Uterus (tissue), 4 donors: ENCODE results near the gene AMPD2. TPM values are rescaled to one million over a fixed set of nuclear protein-coding genes. Genes with fewer than 3 reads are reported as not detected.

Experiments used
- DNase-seq, 2 donors: peaks; one replicate each; pipeline ENCODE4 v3.0.0-alpha.2; 2019 to 2020
- H3K27ac ChIP-seq, 2 donors: fragments of 200-600 bp; sonication (generic); 1 replicate in 1 of 2; 2 replicates in 1 of 2; pipeline ENCODE4 v1.5.1; 2016 to 2018
- H3K27me3 ChIP-seq, 2 donors: fragments of 200-600 bp; sonication (generic); one replicate each; pipeline ENCODE4 v1.5.1; 2018 to 2019; ENCODE audit warnings: control low read depth in 1 of 2
- H3K36me3 ChIP-seq, 2 donors: fragments of 200-600 bp; sonication (generic); one replicate each; pipeline ENCODE4 v1.5.1; 2019; ENCODE audit warnings: control low read depth in 1 of 2
- H3K4me1 ChIP-seq, 2 donors: fragments of 200-600 bp; sonication (generic); one replicate each; pipeline ENCODE4 v1.5.1; 2018 to 2019; ENCODE audit warnings: control low read depth in 1 of 2
- H3K4me3 ChIP-seq, 2 donors: fragments of 200-600 bp; sonication (generic); 1 replicate in 1 of 2; 2 replicates in 1 of 2; pipeline ENCODE4 v1.5.1; 2018 to 2019; ENCODE audit warnings: mild to moderate bottlenecking in 1 of 2
- H3K9me3 ChIP-seq, 2 donors: fragments of 200-600 bp; sonication (generic); one replicate each; pipeline ENCODE4 v1.5.1; 2019; ENCODE audit warnings: control low read depth in 1 of 2
- POLR2A ChIP-seq, 2 donors: fragments of 450-650 bp; IDR thresholded peaks; one replicate each; pipeline ENCODE4 v1.6.1; 2016; ENCODE audit warnings: antibody characterized with exemption in 2 of 2, mild to moderate bottlenecking in 1 of 2, moderate library complexity in 1 of 2
- intact Hi-C: fragments of 100-400 bp; cut with DNase I; formaldehyde crosslinking; loops from one replicate; pipeline ENCODE4 v1.15.1; 2023; ENCODE audit warnings: low total_unique reads
- total RNA-seq, 4 donors: library from RNA; depleted of rRNA in 3 of 4; stranded (reverse); fragments of >200 nt in 3 of 4; gene quantifications; one replicate each; pipeline versions ENCODE4 v1.1.0 to v1.2.4, GENCODE V29; 2014 to 2023
- TF ChIP-seq, protein P1 (sequence below), 4 experiments: fragments of 200-600 bp in 2 of 4; fragments of 450-650 bp in 2 of 4; sonication (generic) in 2 of 4; IDR thresholded peaks; one replicate each; pipeline ENCODE4 v1.5.1; 2016 to 2019; ENCODE audit warnings: antibody characterized with exemption in 4 of 4, mild to moderate bottlenecking in 2 of 4, moderate library complexity in 1 of 4
- donor health status: DM: yes; HTN: yes; CAD: no.

The AMPD2 gene
- total RNA-seq, 4 donors from 2014 or later: 30.9 to 91.2 (median 73.2) TPM

DNA sequence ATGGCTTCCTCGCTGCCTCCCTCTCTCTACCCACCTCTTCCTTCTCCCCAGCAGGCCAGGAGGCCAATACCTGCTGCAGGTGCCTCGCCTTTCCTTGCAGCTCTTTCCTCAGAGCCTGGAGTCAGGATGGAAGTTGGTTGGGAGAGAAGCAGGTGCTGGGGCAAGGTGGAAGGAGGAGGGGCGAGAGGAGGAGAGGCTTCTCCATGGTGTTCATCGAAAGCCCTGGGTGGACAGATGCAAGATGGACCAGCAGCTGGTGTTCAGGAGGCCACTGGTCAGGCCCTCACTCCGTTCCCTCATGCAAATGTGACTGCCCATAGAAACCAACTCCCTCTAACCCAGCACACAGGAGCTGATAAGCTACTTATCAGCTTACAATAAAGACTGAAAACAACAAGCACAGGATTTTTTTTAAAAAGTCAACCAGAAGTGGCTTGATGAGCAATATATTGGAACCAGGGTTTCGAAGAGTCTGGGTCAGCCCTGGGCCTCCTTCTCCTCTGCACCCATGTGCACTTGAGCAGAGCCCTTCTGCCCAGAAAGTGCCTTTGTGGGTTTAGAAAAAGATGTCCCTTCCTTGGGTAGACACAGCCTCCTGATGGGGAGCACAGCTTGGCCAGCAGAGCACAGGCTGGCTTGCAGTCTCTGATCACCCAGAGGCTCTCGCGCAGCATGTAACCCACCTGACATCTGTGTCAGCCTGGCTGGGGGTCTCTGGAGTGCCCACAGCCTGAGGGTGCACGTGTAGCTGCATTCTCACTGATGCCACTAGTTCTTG, 19.6 kb downstream of the AMPD2 start:
- Histone ChIP-seq H3K4me3 (no peak overlapping the region), H3K27me3 (no peaks in the 10 kb centered on the region), H3K27ac (no peak overlapping the region), H3K4me1 (peaks cover 4 to 6% of the 10 kb centered on the region in 2 donors), H3K36me3 (no peaks in the 10 kb centered on the region), H3K9me3 (no peaks in the 10 kb centered on the region)
- intact Hi-C loops: loop anchor here (10.0 kb wide), 1 partner anchor 94 kb away; the partner anchor contains the start of gene GNAI3
- no peak for DNase-seq
- no peak for TF ChIP-seq POLR2A (IDR thresholded peaks at IDR 0.05)
- TF ChIP-seq, protein P1, sequence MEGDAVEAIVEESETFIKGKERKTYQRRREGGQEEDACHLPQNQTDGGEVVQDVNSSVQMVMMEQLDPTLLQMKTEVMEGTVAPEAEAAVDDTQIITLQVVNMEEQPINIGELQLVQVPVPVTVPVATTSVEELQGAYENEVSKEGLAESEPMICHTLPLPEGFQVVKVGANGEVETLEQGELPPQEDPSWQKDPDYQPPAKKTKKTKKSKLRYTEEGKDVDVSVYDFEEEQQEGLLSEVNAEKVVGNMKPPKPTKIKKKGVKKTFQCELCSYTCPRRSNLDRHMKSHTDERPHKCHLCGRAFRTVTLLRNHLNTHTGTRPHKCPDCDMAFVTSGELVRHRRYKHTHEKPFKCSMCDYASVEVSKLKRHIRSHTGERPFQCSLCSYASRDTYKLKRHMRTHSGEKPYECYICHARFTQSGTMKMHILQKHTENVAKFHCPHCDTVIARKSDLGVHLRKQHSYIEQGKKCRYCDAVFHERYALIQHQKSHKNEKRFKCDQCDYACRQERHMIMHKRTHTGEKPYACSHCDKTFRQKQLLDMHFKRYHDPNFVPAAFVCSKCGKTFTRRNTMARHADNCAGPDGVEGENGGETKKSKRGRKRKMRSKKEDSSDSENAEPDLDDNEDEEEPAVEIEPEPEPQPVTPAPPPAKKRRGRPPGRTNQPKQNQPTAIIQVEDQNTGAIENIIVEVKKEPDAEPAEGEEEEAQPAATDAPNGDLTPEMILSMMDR (IDR thresholded peaks at IDR 0.05): no peak

DNA sequence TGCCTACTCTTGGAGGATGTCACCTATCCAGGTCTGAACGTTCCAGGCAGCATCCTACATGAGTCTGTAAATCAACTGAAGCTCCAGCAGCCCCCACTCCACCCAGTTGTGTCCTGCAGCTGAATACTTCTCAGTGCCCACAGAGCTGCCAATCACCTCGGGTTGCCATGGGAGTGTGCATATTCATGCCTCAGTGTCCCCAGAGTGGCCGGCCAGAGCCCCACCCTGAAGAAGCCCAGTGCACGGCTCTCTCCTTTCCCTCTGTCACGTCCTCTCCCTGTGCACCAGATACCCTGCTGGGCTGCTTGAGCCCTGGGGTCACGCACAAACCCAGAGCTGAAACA, 20.2 kb downstream of the AMPD2 start:
- H3K9me3 ChIP-seq: no peaks in the 10 kb centered on the region
- H3K4me1 ChIP-seq: peaks cover 4 to 6% of the 10 kb centered on the region in 2 donors
- H3K4me3 ChIP-seq: no peak overlapping the region
- TF ChIP-seq POLR2A (IDR thresholded peaks at IDR 0.05): no peak
- TF ChIP-seq, protein P1 (IDR thresholded peaks at IDR 0.05): no peak
- H3K27ac ChIP-seq: no peak overlapping the region
- no peaks in the 10 kb centered on the region for H3K36me3 ChIP-seq
- intact Hi-C loops: loop anchor here (5.0 to 10.0 kb wide), 2 partner anchors 95 to 132 kb away; partner anchors contain the start of gene GNAI3
- no peaks in the 10 kb centered on the region for H3K27me3 ChIP-seq
- no peak for DNase-seq

DNA sequence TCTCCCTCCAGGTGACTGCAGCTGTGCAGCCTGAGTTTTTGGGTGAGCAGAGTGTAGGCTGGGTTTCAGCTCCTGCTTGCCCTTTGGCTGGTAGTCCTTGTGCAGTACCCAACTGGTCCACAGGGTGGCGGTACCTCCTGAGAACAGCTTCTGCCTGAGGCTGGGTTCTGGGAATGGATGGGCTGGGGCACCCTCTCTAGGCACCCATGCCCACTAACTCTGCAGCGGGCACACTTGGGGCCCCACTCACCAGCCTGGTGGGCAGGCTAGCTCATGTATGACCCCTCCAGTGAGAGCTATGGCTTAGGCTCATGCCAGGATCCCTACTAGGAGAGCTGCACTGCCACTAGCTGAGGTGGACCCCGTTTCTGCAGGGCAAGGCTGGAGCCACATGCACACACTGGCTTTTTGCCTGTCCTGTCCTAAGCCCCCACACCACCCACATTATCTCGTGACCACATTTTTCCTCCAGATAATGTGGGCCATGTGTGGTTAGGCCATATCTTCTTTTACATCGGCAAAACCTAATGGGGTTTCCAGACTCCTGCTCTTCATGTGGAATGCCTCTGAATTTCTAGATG, 20.7 kb downstream of the AMPD2 start:
- TF ChIP-seq POLR2A (IDR thresholded peaks at IDR 0.05): no peak
- TF ChIP-seq, protein P1 (IDR thresholded peaks at IDR 0.05): peak; percentile 80 to 94 (median 83)
- H3K36me3 ChIP-seq: no peaks in the 10 kb centered on the region
- no peak overlapping the region for H3K27ac ChIP-seq
- peaks cover 4 to 6% of the 10 kb centered on the region in 2 donors for H3K4me1 ChIP-seq
- no peaks in the 10 kb centered on the region for H3K27me3 ChIP-seq
- no peak overlapping the region for H3K4me3 ChIP-seq
- intact Hi-C loops: loop anchor here (5.0 kb wide), 1 partner anchor 132 kb away; no protein-coding TSS in a partner anchor
- peak; percentile 78 to 85 for DNase-seq
- no peaks in the 10 kb centered on the region for H3K9me3 ChIP-seq

DNA sequence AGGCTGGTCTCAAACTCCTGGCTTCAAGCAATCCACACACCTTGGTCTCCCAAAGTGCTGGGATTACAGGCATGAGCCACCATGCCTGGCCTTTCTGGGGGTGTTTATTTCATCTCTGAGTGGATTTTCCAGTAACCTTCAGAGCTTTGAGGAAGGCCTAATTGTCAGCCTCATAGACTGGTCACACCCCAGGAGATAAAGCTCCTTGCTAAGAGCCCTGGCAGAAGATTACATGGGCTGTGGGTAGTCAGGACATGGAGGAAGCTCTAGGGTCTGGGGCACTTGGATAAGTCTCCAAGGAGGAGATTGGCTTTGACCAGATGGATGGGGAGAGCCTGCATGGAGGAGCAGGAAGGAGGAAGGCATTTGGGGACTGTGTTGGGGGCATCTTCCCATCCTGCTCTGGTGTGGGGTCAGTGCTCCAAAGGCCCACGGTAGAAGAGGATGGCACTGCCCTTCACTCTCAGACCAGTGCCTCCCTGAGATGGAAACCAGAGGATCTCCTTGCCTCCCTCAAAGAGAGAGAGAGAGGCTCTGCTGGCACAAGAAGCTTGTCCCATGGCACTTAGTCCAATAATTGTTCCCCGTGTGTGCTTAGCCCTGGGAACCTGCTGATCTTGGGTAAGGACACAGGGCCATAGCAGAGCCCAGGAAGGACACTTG, 21.6 kb downstream of the AMPD2 start:
- H3K4me3 ChIP-seq: no peak overlapping the region
- intact Hi-C loops: loop anchor here (5.0 kb wide), 1 partner anchor 131 kb away; no protein-coding TSS in a partner anchor
- no peak for DNase-seq

More for the DNA sequence above, 21.6 kb downstream of the AMPD2 start:
- peaks cover 1 to 2% of the 10 kb centered on the region in 2 donors for H3K4me1 ChIP-seq
- H3K27ac ChIP-seq: no peak overlapping the region
- no peaks in the 10 kb centered on the region for H3K36me3 ChIP-seq
- TF ChIP-seq, protein P1 (IDR thresholded peaks at IDR 0.05): no peak
- no peak for TF ChIP-seq POLR2A (IDR thresholded peaks at IDR 0.05)
- H3K27me3 ChIP-seq: no peaks in the 10 kb centered on the region
- H3K9me3 ChIP-seq: no peaks in the 10 kb centered on the region
